Keratinocyte (primary cell): ENCODE measurements around the gene PTPN14. TPM values are rescaled to one million over a fixed set of nuclear protein-coding genes. Genes with fewer than 3 reads are reported as not detected.
A peak's percentile ranks its signal among the peaks of the same experiment; 100 is the strongest.

Experiments
- DNase-seq: peaks from one replicate; pipeline ENCODE4 v3.0.0-alpha.2; 2011; ENCODE audit warnings: low read depth, missing footprints, low spot score
- FAIRE-seq: peaks from 2 replicates; lab custom pipeline; 2011; peaks lifted over from hg19 to GRCh38; lab: Jason Lieb, UNC
- H2AFZ ChIP-seq: 2 replicates; pipeline ENCODE4 v1.6.0; 2012; ENCODE audit warnings: low read length, control low read depth, inconsistent platforms; ENCODE audit not compliant: control insufficient read depth
- H3K27ac ChIP-seq: 2 replicates; pipeline ENCODE4 v1.5.1; 2011; ENCODE audit warnings: low read length; ENCODE audit not compliant: control insufficient read depth, insufficient read depth
- H3K27me3 ChIP-seq: 3 replicates; pipeline ENCODE4 v1.6.0; 2011; ENCODE audit warnings: low read length; ENCODE audit not compliant: control insufficient read depth, insufficient read depth; ENCODE audit errors: extremely low read depth
- H3K36me3 ChIP-seq, 2 experiments: 2 replicates in 1 of 2; 3 replicates in 1 of 2; pipeline ENCODE4 v1.5.1; 2011; ENCODE audit warnings: low read length in 2 of 2, mild to moderate bottlenecking in 1 of 2; ENCODE audit not compliant: control insufficient read depth in 2 of 2, insufficient read depth in 2 of 2; ENCODE audit errors: extremely low read depth in 1 of 2
- H3K4me1 ChIP-seq: 3 replicates; pipeline ENCODE4 v1.5.1; 2011; ENCODE audit warnings: low read length; ENCODE audit not compliant: control insufficient read depth, insufficient read depth; ENCODE audit errors: extremely low read depth
- H3K4me2 ChIP-seq: 3 replicates; pipeline ENCODE4 v1.6.0; 2011; ENCODE audit warnings: low read depth, low read length; ENCODE audit not compliant: control insufficient read depth, insufficient read depth; ENCODE audit errors: extremely low read depth
- H3K4me3 ChIP-seq, 3 experiments: fragments of 200-600 bp in 1 of 3; sonication (generic) in 1 of 3; 2 replicates in 2 of 3; 3 replicates in 1 of 3; pipeline ENCODE4 v1.5.1; 2011 to 2016; ENCODE audit warnings: low read length in 3 of 3, mild to moderate bottlenecking in 3 of 3, control low read depth in 2 of 3, inconsistent platforms in 1 of 3, low read depth in 1 of 3, mixed read lengths in 1 of 3, mixed run types in 1 of 3, moderate library complexity in 1 of 3; ENCODE audit not compliant: control insufficient read depth in 2 of 3, insufficient read depth in 2 of 3; ENCODE audit errors: extremely low read depth in 1 of 3
- H3K79me2 ChIP-seq: 2 replicates; pipeline ENCODE4 v1.6.0; 2012; ENCODE audit warnings: low read length; ENCODE audit not compliant: control insufficient read depth, insufficient read depth
- H3K9ac ChIP-seq: 3 replicates; pipeline ENCODE4 v1.6.0; 2011; ENCODE audit warnings: low read length; ENCODE audit not compliant: control insufficient read depth, insufficient read depth; ENCODE audit errors: extremely low read depth
- H3K9me1 ChIP-seq: 3 replicates; pipeline ENCODE4 v1.6.0; 2011; ENCODE audit warnings: low read length; ENCODE audit not compliant: control insufficient read depth, insufficient read depth; ENCODE audit errors: extremely low read depth
- H3K9me3 ChIP-seq: 2 replicates; pipeline ENCODE4 v1.5.1; 2012; ENCODE audit warnings: low read depth, low read length; ENCODE audit not compliant: control insufficient read depth
- H4K20me1 ChIP-seq: 3 replicates; pipeline ENCODE4 v1.6.0; 2011; ENCODE audit warnings: low read length; ENCODE audit not compliant: control insufficient read depth, insufficient read depth; ENCODE audit errors: extremely low read depth
- CTCF ChIP-seq, 3 experiments: IDR thresholded peaks in 1 of 3; conservative IDR thresholded peaks in 1 of 3; optimal IDR thresholded peaks in 1 of 3; 2 replicates in 2 of 3; 3 replicates in 1 of 3; pipeline versions ENCODE3 to v1.5.1; 2011; ENCODE audit warnings: low read length in 3 of 3, mild to moderate bottlenecking in 3 of 3, moderate library complexity in 2 of 3, control low read depth in 1 of 3, inconsistent platforms in 1 of 3; ENCODE audit not compliant: insufficient read depth in 2 of 3; ENCODE audit errors: extremely low read depth in 1 of 3
- EZH2 ChIP-seq: IDR thresholded peaks from one replicate; pipeline ENCODE4 v1.6.1; 2012; ENCODE audit warnings: inconsistent platforms, mild to moderate bottlenecking, low read length, moderate library complexity
- dilution Hi-C: fragments of 300-500 bp; cut with MboI; formaldehyde crosslinking; loops from one replicate; pipeline ENCODE4 v1.7.0; 2020; ENCODE audit warnings: low sequenced_read_pairs; ENCODE audit not compliant: extremely low pct_ligation_motif_present
- polyA plus RNA-seq, 5 experiments: library from polyadenylated mRNA; depleted of rRNA in 3 of 5; stranded (reverse) in 3 of 5; stranded (forward) in 1 of 5; unstranded in 1 of 5; fragments of >200 nt; gene quantifications; 1 replicate in 1 of 5; 2 replicates in 3 of 5; 3 replicates in 1 of 5; pipeline versions ENCODE4 v1.2.1 to v1.2.3, GENCODE V29; 2011 to 2012; ENCODE audit warnings: missing spikeins in 2 of 5, low read depth in 1 of 5, low replicate concordance in 1 of 5

PTPN14 gene
- polyA plus RNA-seq, 1 donor (not counting 4 experiments of a cell fraction or from before 2014, with no cell fraction given) = 29.9 TPM

DNA sequence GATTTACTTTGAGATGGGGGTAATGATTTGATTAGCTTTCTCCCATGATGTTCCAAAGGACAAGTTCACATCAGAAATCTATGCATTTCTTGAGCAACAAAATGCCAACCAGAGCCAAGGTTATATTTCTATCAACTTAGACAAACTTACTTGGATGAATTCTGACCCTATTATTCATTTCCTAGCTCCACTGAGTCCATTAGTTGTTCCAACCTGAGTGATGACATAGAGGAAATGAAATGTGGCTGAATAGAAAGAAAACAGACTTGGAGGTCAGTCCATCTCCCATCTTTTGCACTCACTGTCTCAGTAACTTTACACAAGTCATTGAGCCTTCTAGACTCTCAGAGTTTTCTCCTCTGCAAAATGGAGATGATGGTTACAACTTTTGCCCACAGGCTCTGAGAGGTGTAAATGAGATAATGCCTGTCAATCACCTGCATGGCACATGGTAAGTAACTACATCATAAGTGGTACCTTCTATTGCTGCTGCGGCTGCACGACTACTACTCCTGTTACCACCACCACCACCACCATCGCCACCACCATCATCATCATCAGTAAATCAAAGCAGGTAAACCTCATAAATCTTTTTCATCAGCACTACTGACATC is 98.2 kb downstream of the PTPN14 start:
- no peaks in the 10 kb centered on the region for H4K20me1 ChIP-seq
- no peak overlapping the region for H3K9ac ChIP-seq
- dilution Hi-C loops = no loop called here
- H3K36me3 ChIP-seq = peaks cover 1 to 7% of the 10 kb centered on the region in 2 experiments
- H3K4me3 ChIP-seq = no peak overlapping the region
- H2AFZ ChIP-seq = no peak overlapping the region
- no peak for DNase-seq
- no peaks in the 10 kb centered on the region for H3K27me3 ChIP-seq
- H3K9me1 ChIP-seq = peaks cover 3% of the 10 kb centered on the region
- H3K27ac ChIP-seq = peak overlapping the region; percentile 1
- TF ChIP-seq CTCF (optimal IDR thresholded peaks at IDR 0.05 in 1 of 3, IDR thresholded peaks at IDR 0.05 in 1 of 3, conservative IDR thresholded peaks at IDR 0.05 in 1 of 3; ENCODE audit: extremely low read depth in 1 of 3, insufficient read depth in 2 of 3, low read length in 3 of 3) (no peak), EZH2 (no peak)
- no peaks in the 10 kb centered on the region for H3K9me3 ChIP-seq
- H3K4me2 ChIP-seq = peak overlapping the region; percentile 40
- H3K79me2 ChIP-seq = peaks cover 83% of the 10 kb centered on the region
- H3K4me1 ChIP-seq = peaks cover 67% of the 10 kb centered on the region
- peak; percentile 86 for FAIRE-seq

GRCh38 chr1:214452152-214452784 is 99.1 kb downstream of the PTPN14 start:
- TF ChIP-seq CTCF (optimal IDR thresholded peaks at IDR 0.05 in 1 of 3, IDR thresholded peaks at IDR 0.05 in 1 of 3, conservative IDR thresholded peaks at IDR 0.05 in 1 of 3; ENCODE audit: extremely low read depth in 1 of 3, insufficient read depth in 2 of 3, low read length in 3 of 3) = peak in 1 of 3 experiments; percentile 14
- no peak for TF ChIP-seq EZH2
- H3K9ac ChIP-seq = no peak overlapping the region
- DNase-seq = no peak
- H3K9me3 ChIP-seq = no peaks in the 10 kb centered on the region
- no peak overlapping the region for H2AFZ ChIP-seq
- peak overlapping the region; percentile 53 for H3K4me2 ChIP-seq
- FAIRE-seq = peak; percentile 13
- H3K27me3 ChIP-seq = no peaks in the 10 kb centered on the region
- peaks cover 73% of the 10 kb centered on the region for H3K79me2 ChIP-seq
- H4K20me1 ChIP-seq = no peaks in the 10 kb centered on the region
- dilution Hi-C loops = no loop called here
- peaks cover 3% of the 10 kb centered on the region for H3K9me1 ChIP-seq
- H3K4me3 ChIP-seq = no peak overlapping the region
- peak overlapping the region; percentile 42 for H3K27ac ChIP-seq
- peaks cover 1 to 4% of the 10 kb centered on the region in 2 experiments for H3K36me3 ChIP-seq
- peaks cover 72% of the 10 kb centered on the region for H3K4me1 ChIP-seq
